Right ventricle myocardium inferior (tissue), 1 donor: ENCODE data around the gene DIO1. TPM values are rescaled to one million over a fixed set of nuclear protein-coding genes. Genes with fewer than 3 reads are reported as not detected.

Source experiments
- ATAC-seq: fragments of 200-7000 bp; cut with Tn5 transposase; one replicate; pipeline ENCODE4 v1.9.1; 2020; ENCODE audit warnings: mild to moderate bottlenecking, moderate library complexity
- DNase-seq: peaks from one replicate; pipeline ENCODE4 v3.0.0; 2021; ENCODE audit errors: missing footprints
- intact Hi-C: fragments of 100-400 bp; cut with DNase I; formaldehyde crosslinking; loops from one replicate; pipeline ENCODE4 v1.11.0; 2022
- total RNA-seq: library from RNA; stranded (reverse); fragmentation: NEBNext Ultra II Directional; extraction: Animal tissue kit (Norgen Biotek cat#: 25700); gene quantifications from one replicate; pipeline ENCODE4 v1.2.1, GENCODE V29; 2021
- donor health status: DM: no; HTN: yes; CAD: no; lungs with severe emphysema.

Gene DIO1
- total RNA-seq, 1 donor from 2014 or later = not detected

GRCh38 chr1:53949023-53949990 lies 55.3 kb downstream of the DIO1 start:
- ATAC-seq = no peak
- DNase-seq = no peak
- intact Hi-C loops = loop anchor here (5.0 to 10.0 kb wide), 4 partner anchors 103 to 815 kb away; partner anchors contain the start of genes NDC1, PARS2, TCEANC2 and TMEM59

DNA sequence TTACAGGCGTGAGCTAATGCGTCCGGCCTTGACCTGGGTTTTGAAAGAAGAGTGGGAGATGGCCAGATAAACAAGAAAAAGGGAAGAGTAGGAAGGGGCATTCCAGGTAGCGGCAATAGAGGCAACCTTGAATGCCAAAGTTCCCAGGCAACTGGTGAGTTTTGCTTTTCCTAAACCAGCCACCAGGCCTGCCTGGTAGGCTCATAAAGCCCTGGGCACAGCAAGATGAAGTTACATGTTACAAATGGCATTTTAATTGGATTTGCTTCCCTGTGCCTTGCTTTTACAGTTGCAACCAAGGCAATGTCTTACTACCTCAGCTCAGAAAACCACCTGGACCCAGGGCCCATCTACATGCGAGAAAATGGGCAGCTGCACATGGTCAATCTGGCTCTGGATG lies 57.7 kb downstream of the DIO1 start:
- DNase-seq = no peak
- intact Hi-C loops = no loop called here

DNA sequence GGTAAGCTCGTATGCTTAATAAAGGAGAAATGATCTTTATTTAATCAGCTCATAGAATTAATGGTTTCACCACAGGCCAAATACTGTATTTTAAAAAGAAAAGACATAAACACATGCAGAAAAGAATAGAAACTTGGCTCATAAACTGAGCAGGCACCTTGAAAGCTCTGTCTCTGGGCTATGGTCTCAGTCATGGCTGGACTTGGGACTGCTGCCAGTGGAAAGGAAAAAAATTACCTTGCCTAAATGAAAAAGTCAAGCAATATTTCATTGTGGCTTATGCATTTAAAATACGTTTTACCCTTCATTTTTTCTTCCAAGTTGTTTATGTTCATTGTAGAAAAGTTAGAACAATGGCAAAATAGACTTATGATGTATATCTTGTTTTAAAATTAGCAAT lies 60.1 kb downstream of the DIO1 start:
- intact Hi-C loops = no loop called here
- ATAC-seq = no peak
- no peak for DNase-seq

More for the DNA sequence above, 57.7 kb downstream of the DIO1 start:
- ATAC-seq = no peak

- intact Hi-C loops = no loop called here
- ATAC-seq (no peak), DNase-seq (no peak)
Measured at GRCh38 chr1:53956308-53957168, 62.6 kb downstream of the DIO1 start.

- intact Hi-C loops = no loop called here
- DNase-seq = no peak
- ATAC-seq = no peak
Measured at GRCh38 chr1:53957194-53957818, 63.3 kb downstream of the DIO1 start.

DNA sequence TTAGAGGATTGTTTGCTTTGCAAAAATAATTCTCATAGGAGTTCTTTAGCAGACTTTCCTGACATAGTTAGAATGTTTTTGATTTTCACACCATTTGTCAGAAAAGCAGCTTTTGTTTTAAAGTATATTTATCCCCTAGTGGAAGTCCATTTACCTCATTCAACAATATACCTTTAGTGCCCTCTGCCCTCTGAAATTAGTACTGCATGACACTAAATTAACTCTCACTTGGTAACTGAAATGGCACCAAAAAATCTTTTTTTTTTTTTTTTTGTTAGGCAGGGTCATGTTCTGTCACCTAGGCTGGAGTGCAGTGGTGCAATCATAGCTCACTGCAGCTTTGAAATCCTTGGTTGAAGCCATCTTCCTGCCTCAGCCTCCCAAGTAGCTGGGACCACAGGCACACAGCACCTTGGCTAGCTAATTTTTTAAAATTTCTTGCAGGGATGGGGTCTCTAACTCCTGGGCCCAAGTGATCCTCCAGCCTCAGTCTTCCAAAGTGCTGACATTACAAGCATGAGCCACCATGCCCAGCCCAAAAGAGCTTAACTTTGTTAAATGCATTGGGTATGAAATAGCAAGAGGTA lies 65.8 kb downstream of the DIO1 start:
- no peak for ATAC-seq
- no peak for DNase-seq
- intact Hi-C loops = no loop called here

Other genes starting within 250 kb of the DIO1 start
- not detected for gene GLIS1, start 155.0 kb upstream of the DIO1 start, total RNA-seq
- 6.4 TPM for gene NDC1, start 55.9 kb upstream of the DIO1 start, total RNA-seq
- gene YIPF1, start 4.4 kb upstream of the DIO1 start, total RNA-seq = 16.1 TPM
- gene IFT25, start 51.5 kb downstream of the DIO1 start, total RNA-seq = 11.9 TPM
- gene LRRC42, start 52.2 kb downstream of the DIO1 start, total RNA-seq = 13.8 TPM
- not detected for gene LDLRAD1, start 124.0 kb downstream of the DIO1 start, total RNA-seq
- 341 TPM for gene TMEM59, start 159.0 kb downstream of the DIO1 start, total RNA-seq
- 4.7 TPM for gene TCEANC2, start 159.4 kb downstream of the DIO1 start, total RNA-seq